ENCODE results near the gene MYH15.

The MYH15 gene

GRCh38 chr3:108509871-108510270, 525 bp downstream of the MYH15 start:
- no peak for DNase-seq (ENCODE audit: low read depth)

- DNase-seq (ENCODE audit: low read depth): no peak
These were observed 1.1 kb downstream of the MYH15 start for GRCh38 chr3:108509263-108509662.

- no peak for DNase-seq (ENCODE audit: low read depth)
These were observed 2.5 kb downstream of the MYH15 start for GRCh38 chr3:108507902-108508301.

- no peak for DNase-seq (ENCODE audit: low read depth)
These were observed 4.6 kb downstream of the MYH15 start for GRCh38 chr3:108505811-108506210.

- no peak for DNase-seq (ENCODE audit: low read depth)
These were observed 6.7 kb downstream of the MYH15 start for GRCh38 chr3:108503722-108504121.

GRCh38 chr3:108501535-108501934, 8.9 kb downstream of the MYH15 start:
- no peak for DNase-seq (ENCODE audit: low read depth)

GRCh38 chr3:108500728-108501127, 9.7 kb downstream of the MYH15 start:
- DNase-seq (ENCODE audit: low read depth): no peak

- DNase-seq (ENCODE audit: low read depth): no peak
These were observed 13.1 kb downstream of the MYH15 start for GRCh38 chr3:108497271-108497670.

GRCh38 chr3:108495717-108496116, 14.7 kb downstream of the MYH15 start:
- DNase-seq (ENCODE audit: low read depth): no peak

GRCh38 chr3:108494906-108495531, 15.4 kb downstream of the MYH15 start:
- no peak for DNase-seq (ENCODE audit: low read depth)

- DNase-seq (ENCODE audit: low read depth): no peak
These were observed 16.5 kb downstream of the MYH15 start for GRCh38 chr3:108493862-108494261.

- DNase-seq (ENCODE audit: low read depth): no peak
These were observed 18.9 kb downstream of the MYH15 start for GRCh38 chr3:108491456-108491855.

GRCh38 chr3:108489776-108490175, 20.6 kb downstream of the MYH15 start:
- no peak for DNase-seq (ENCODE audit: low read depth)

- DNase-seq (ENCODE audit: low read depth): no peak
These were observed 21.8 kb downstream of the MYH15 start for GRCh38 chr3:108488631-108489030.

GRCh38 chr3:108487439-108487838, 23.0 kb downstream of the MYH15 start:
- no peak for DNase-seq (ENCODE audit: low read depth)

- DNase-seq (ENCODE audit: low read depth): no peak
These were observed 23.5 kb downstream of the MYH15 start for GRCh38 chr3:108486941-108487340.

- DNase-seq (ENCODE audit: low read depth): no peak
These were observed 24.1 kb downstream of the MYH15 start for GRCh38 chr3:108486338-108486737.

- no peak for DNase-seq (ENCODE audit: low read depth)
These were observed 25.2 kb downstream of the MYH15 start for GRCh38 chr3:108485146-108485545.

GRCh38 chr3:108479224-108479623, 31.2 kb downstream of the MYH15 start:
- DNase-seq (ENCODE audit: low read depth): no peak

GRCh38 chr3:108477511-108478147, 32.8 kb downstream of the MYH15 start:
- no peak for DNase-seq (ENCODE audit: low read depth)

GRCh38 chr3:108475220-108475782, 35.1 kb downstream of the MYH15 start:
- DNase-seq (ENCODE audit: low read depth): no peak

GRCh38 chr3:108474581-108474980, 35.8 kb downstream of the MYH15 start:
- DNase-seq (ENCODE audit: low read depth): peak; percentile 46

GRCh38 chr3:108473711-108474110, 36.7 kb downstream of the MYH15 start:
- no peak for DNase-seq (ENCODE audit: low read depth)

Data from non-pigmented ciliary epithelial cell (primary cell).